HG03520 (cell line): ENCODE data around the gene GPR15.

Source experiments
- ATAC-seq: cut with Tn5 transposase; IDR thresholded peaks from one replicate; pipeline ENCODE4 v1.9.1; 2021; ENCODE audit warnings: mild to moderate bottlenecking, moderate library complexity; ENCODE audit not compliant: unreplicated experiment

GPR15 gene

GRCh38 chr3:98531622-98532274 lies at the start of gene GPR15:
GPR15 (plus strand) TSS chr3:98531978; CDS start chr3:98532034, 56 bp downstream.
- peak; percentile 28 for ATAC-seq

GRCh38 chr3:98482717-98483482 lies 48.9 kb upstream of the GPR15 start:
- no peak for ATAC-seq

GRCh38 chr3:98483626-98484025 lies 48.2 kb upstream of the GPR15 start:
- no peak for ATAC-seq

- no peak for ATAC-seq
Measured at GRCh38 chr3:98497381-98497780, 34.4 kb upstream of the GPR15 start, which contains the start of gene OR5K2. OR5K2 (plus strand) TSS chr3:98497681; CDS start chr3:98497681, 0 bp downstream.

- ATAC-seq: no peak
Measured at GRCh38 chr3:98500019-98500418, 31.8 kb upstream of the GPR15 start.

- ATAC-seq: no peak
Measured at GRCh38 chr3:98501270-98501669, 30.5 kb upstream of the GPR15 start.

- no peak for ATAC-seq
Measured at GRCh38 chr3:98501863-98502576, 29.8 kb upstream of the GPR15 start.

GRCh38 chr3:98504539-98504938 lies 27.2 kb upstream of the GPR15 start:
- no peak for ATAC-seq

GRCh38 chr3:98508582-98508981 lies 23.2 kb upstream of the GPR15 start:
- no peak for ATAC-seq

- ATAC-seq: no peak
Measured at GRCh38 chr3:98512576-98512975, 19.2 kb upstream of the GPR15 start.

- no peak for ATAC-seq
Measured at GRCh38 chr3:98513091-98513511, 18.7 kb upstream of the GPR15 start.

GRCh38 chr3:98513736-98514135 lies 18.0 kb upstream of the GPR15 start:
- no peak for ATAC-seq

GRCh38 chr3:98514948-98515347 lies 16.8 kb upstream of the GPR15 start:
- ATAC-seq: no peak

- ATAC-seq: no peak
Measured at GRCh38 chr3:98518816-98519215, 13.0 kb upstream of the GPR15 start.

GRCh38 chr3:98519351-98519750 lies 12.4 kb upstream of the GPR15 start:
- no peak for ATAC-seq

GRCh38 chr3:98521897-98522543 lies 9.8 kb upstream of the GPR15 start:
- ATAC-seq: peak; percentile 38

- peak; percentile 88 for ATAC-seq
Measured at GRCh38 chr3:98522544-98523281, 9.1 kb upstream of the GPR15 start, which contains the start of gene CLDND1. CLDND1 (minus strand) TSS chr3:98522902; CDS start chr3:98521424, 1,478 bp downstream.

GRCh38 chr3:98525494-98525893 lies 6.3 kb upstream of the GPR15 start:
- no peak for ATAC-seq

- no peak for ATAC-seq
Measured at GRCh38 chr3:98528474-98529346, 3.1 kb upstream of the GPR15 start.
